LoVo (cell line): Measurements from ENCODE around the gene ORC6.

Experiments used
- DNase-seq: peaks from one replicate; pipeline ENCODE4 v3.0.0-alpha.2; 2016; ENCODE audit warnings: low spot score

The ORC6 gene

DNA sequence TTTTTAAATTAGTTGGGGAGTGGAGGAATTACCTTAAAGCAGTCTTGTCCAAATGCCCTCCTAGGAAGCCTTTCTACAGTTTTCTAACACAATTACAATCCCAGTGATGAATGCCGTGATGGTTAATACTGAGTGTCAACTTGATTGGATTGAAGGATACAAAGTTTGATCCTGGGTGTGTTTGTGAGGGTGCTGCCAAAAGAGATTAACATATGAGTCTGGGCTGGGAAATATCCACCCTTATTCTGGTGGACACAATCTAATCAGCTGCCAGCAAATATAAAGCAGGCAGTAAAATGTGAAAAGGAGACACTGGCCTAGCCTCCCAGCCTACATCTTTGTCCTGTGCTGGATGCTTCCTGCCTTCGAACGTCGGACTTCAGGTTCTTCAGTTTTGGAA, 12.2 kb downstream of the ORC6 start:
- DNase-seq, result no peak

DNA sequence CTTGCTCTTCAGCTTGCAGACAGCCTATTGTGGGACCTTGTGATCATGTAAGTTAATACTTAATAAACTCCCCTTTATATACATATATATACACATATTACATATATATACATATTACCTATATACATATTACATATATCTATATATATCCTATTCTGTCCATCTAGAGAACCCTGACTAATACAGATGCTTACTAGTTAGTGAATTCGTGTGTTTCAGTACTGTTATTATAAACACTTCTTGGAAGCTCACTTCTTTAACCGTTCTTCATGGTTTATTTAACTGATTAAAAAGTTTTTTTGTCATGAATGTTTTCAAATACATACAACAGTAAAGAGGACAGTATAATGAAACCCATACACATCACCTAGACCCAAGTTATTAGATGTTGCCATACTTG, 12.6 kb downstream of the ORC6 start:
- DNase-seq, result no peak

DNA sequence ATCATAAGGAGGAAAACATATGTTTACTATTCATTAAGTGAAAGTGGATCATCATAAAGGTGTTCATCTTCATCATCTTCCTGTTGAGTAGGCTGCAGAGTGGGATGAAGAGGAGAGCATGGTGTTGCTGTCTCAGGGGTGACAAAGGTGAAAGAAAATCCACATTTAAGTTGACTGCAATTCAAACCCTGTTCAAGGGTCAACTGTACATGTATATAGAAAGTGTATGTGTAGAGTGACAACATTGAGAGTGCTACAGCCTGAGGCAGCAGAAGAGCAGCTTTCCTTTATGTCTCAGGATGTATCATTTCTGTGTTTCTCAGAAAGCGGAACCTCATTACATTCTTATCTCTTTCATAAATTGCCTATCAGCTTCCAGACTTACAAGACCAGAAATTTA, 17.2 kb downstream of the ORC6 start:
- no peak for DNase-seq

DNA sequence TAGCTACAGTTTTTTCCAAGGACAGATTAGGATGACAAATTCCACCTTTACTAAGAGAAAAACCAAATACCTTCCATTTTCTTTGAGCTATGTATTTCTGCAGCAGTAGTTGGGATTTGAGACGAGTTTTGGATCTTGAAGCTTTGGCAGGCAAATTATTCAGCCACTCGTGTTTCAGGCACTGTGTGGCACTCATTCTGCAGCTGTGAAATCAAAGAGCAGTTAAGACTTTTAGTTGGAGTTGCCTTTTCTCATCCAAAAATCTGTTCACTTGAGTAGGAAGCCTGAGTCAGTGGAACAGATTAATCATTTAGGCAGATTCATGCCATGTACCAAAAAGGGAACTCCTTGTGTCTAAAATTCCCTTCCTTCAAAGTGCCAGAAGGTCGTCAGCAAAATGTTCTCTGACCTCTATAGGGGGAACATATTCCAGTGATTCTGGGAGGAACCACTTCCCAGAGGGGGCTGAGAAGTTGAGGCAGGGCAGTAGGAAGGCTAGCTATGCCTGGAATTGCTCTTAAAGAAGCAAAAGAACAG, 20.1 kb downstream of the ORC6 start:
- DNase-seq, result no peak

DNA sequence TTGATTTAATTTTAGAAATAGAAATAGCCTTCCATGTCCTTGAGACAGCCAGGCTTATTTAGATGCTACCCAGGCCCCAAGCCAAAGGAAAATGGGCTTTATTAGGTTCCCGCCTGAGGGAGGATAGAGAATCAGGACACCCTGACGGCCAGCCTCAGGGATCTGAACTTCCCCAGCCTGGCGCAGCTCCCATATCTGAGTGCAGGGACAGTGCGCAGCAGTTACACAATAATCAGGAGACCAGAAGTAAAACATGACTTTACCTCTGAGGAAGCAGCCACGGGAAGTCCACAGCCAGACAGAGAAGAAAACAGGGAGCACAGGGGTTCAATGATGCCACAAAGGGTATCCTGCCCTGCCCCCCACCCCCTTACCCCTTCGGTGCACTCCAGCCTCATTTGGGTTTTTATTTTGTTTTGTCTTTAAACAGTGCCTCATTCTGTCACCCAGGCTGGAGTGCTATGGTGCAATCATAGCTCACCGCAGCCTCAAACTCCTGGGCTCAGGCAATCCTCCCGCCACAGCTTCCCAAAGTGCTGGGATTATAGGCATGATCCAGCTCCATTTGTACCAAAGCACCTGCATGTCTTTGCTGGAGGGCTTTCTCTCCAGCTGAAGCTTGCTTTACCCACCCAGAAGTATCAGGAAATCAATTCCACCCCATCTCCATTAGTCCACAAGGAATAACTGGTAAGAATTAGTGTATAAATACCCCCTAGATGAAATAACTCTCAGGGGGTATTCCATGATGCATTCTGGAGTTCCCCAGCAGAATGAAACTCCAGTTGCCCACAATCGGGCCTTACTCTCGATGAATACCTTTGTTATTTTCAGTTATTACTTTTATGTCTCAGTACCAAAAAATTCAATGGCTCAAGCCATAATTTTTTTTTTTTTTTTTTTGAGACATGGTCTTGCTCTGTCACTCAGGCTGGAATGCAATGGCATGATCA, 21.9 kb downstream of the ORC6 start:
- no peak for DNase-seq

- no peak for DNase-seq
Observed at GRCh38 chr16:46712911-46713310, 23.5 kb downstream of the ORC6 start.

DNA sequence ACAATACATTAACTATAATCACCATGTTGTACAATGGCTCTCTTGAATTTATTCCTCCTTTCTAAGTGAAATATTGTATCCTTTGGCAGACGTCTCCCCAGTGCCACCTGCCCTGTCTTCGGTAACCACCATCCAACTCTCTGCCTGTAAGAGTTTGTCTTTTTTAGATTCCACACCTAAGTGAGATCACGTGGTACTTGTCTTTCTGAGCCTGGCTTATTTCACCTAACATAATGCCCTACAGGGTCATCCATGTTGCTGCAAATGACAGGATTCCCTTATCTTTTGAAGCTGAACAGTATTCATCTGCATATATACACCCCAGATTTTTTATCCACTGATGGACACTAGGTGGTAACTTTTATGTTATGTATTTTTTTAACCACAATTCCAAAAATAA, 24.2 kb downstream of the ORC6 start:
- DNase-seq, result no peak

DNA sequence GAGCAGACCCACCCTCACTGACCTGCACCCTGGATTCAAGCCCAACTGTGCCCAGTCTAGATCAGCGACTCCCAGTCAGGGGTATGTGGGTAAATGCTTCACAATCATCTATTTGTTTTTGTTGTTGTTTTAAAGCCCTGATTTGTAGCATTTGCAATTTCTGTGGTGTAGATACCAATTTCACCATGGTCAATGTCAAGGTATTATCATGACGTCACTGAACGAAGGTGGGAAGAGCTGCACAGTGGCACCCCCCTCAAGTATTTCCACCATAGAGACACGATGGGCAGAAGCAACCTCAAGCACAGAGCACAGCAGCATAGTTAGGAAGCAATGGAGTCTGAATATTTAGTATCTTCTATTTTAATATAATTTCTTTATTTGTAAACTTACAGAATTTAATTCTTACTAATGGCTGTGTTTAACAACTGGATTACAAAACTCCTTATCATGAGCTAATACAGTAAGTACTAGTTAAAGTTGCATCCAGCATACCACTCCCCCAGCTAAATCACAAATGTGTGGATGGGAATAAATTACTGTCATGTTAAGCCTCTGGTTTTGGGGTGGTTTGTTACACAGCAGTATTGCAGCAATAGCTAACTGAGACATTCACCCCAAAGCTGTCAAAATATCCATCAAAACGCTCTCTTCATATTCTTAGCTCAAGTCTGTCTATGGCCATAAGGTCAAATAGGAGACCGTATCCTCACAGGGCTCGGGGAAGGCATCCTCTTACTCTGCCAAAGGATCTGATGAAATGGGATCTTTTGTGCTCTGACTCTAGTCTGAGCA, 25.5 kb downstream of the ORC6 start:
- DNase-seq, result no peak

GRCh38 chr16:46715769-46716305, 26.4 kb downstream of the ORC6 start:
- no peak for DNase-seq

- DNase-seq, result no peak
Observed at GRCh38 chr16:46717692-46718091, 28.2 kb downstream of the ORC6 start.

DNA sequence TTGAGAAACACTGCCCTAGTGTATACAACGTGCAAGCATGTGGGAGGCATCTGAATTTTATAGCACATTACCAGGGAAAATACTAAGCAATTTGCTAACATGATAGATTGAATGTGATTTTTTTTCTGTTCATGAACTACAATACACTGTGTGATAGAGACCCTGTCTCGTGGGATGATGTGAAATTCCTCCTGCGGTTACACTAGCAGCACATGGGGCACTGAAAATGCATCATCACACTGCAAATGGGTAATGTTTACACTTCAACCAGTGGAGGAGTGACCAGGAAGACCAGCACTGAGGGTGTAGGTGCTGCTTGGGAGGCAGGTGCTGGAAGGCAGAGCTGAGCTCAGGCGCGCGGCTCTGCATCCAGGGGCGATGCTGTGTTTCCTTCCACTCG, 28.8 kb downstream of the ORC6 start:
- no peak for DNase-seq

- no peak for DNase-seq
Observed at GRCh38 chr16:46719528-46719927, 30.1 kb downstream of the ORC6 start.

DNA sequence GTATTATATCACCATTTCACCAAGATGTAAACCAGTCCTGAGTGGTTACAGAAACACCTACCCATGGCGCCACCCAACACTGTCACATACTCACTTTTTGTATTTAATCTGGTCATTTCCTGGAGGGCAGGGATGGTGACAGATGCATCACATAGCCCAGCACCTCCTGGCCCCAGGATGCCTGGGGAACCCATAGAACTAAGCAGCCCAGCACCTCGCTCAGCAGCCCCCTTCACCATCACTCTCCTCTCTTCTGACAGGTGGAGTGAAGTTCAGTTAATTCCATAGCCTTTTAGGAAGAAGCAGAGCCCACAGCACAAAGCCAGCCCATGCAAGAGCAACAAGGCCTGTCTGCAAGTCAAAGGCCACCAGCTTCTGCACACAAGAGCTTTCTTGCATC, 31.2 kb downstream of the ORC6 start:
- no peak for DNase-seq

DNA sequence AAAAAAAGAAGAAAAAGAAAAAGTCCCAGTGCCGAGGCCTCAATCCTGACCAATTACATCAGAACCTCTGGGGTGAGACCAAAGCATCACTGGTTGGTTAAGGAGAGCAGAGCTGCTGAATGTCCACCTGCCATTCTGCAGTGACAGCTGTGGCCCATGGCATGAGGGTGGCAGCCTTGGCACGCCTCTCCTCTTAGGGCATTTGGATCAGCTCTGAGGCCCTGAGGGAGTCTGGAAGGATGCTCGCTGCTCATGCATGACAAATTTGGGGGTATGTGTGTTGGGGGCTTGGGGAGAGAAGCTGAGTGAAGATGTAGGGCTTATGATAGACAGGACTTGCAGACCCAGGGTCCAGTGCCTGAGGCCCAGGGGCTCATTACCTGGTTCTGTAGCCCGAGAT, 32.4 kb downstream of the ORC6 start:
- no peak for DNase-seq

DNA sequence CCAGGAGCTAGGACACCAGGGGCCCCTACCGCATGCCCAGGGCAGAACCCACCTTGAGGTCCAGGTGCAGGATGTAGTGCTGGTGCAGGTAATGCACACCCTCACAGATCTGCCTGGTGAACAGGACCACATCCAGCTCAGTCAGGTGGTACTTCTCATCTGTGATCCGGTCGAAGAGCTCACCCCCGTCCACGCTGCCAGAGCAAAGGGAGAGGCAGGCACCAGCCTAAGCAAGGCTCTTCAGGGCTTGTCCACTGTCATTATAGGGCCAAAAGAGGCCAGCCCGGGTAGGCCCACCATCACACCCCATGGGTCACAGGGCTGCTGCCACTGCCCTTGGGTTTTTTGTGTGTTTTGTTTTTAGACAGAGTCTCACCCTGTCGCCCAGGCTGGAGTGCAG, 37.7 kb downstream of the ORC6 start:
- DNase-seq, result no peak

DNA sequence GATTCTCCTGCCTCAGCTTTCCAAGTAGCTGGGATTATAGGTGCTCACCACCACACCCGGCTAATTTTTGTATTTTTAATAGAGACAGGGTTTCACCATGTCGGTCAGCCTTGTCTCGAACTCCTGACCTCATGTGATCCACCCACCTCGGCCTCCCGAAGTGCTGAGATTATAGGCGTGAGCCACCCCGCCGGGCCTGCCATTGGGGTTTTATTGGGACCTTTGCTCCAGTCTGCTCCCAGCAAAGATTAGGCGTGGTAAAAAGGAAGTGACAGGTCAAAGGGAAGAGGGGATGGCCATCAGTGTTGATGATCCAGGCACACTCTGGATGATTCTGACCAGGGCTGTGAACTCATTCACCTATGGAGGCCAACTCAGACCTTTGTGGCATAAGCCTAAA, 38.2 kb downstream of the ORC6 start:
- no peak for DNase-seq

GRCh38 chr16:46728806-46729205, 39.3 kb downstream of the ORC6 start:
- DNase-seq, result no peak

DNA sequence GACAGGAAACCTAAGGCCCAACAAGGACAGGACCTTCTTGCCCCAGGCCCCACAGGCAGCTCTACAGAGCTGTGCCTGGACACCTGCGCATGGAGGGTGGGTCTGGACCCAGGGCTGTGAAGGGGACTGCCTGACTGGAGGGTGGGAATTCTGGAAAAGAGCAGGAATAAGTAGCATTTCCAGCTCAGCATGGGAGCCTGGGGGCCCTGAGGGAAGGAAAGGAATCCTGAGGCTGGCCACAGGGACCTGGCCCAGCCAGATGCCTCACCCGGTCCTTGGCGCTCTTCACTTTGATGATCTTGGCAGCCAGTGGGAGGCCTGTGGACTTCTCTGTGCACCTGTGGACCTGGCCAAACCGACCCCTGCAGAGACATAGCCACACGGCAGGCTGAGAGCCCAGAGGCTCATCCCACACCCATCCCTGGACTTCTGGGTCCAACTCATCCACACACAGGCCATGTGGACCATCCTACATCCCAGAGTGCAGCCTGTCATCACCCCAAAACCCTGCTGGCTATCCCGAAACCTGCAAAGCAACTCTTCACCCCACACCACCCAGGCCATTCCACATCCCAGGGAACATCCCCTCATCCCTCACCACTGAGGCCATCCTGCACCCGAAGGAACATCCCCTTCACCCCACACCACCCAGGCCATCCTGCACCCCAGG, 40.0 kb downstream of the ORC6 start:
- no peak for DNase-seq

GRCh38 chr16:46730126-46730525, 40.7 kb downstream of the ORC6 start:
- no peak for DNase-seq

GRCh38 chr16:46730801-46731690, 41.6 kb downstream of the ORC6 start:
- no peak for DNase-seq
